Activated naive CD4-positive, alpha-beta T cell treated with anti-CD3 and anti-CD28 coated beads, Interleukin-2, amount 50 U/mL, for 16 hours (primary cell): ENCODE data around the gene CDH24.

Experiments used
- DNase-seq: peaks from one replicate; pipeline ENCODE4 v3.0.0-alpha.2; 2020

CDH24 gene

GRCh38 chr14:23043145-23043544 lies 14.2 kb downstream of the CDH24 start:
- DNase-seq, result no peak

GRCh38 chr14:23042162-23042965 lies 15.0 kb downstream of the CDH24 start, which contains the start of gene PSMB11:
PSMB11 (plus strand) TSS chr14:23042212; CDS start chr14:23042226, 14 bp downstream.
- DNase-seq, result no peak

GRCh38 chr14:23041729-23042128 lies 15.6 kb downstream of the CDH24 start:
- no peak for DNase-seq

GRCh38 chr14:23040100-23040499 lies 17.2 kb downstream of the CDH24 start:
- DNase-seq, result no peak

- DNase-seq, result no peak
These were observed 21.8 kb downstream of the CDH24 start for GRCh38 chr14:23035303-23036144.

- DNase-seq, result peak; percentile 90
These were observed 22.6 kb downstream of the CDH24 start, which contains the start of gene PSMB5 for GRCh38 chr14:23034498-23035302. PSMB5 (minus strand) TSS chr14:23034900; CDS start chr14:23034881, 19 bp downstream.

GRCh38 chr14:23033801-23034497 lies 23.4 kb downstream of the CDH24 start:
- DNase-seq, result peak; percentile 42

GRCh38 chr14:23033251-23033727 lies 24.0 kb downstream of the CDH24 start:
- no peak for DNase-seq

GRCh38 chr14:23030936-23031335 lies 26.4 kb downstream of the CDH24 start:
- DNase-seq, result no peak

GRCh38 chr14:23028799-23029198 lies 28.5 kb downstream of the CDH24 start:
- no peak for DNase-seq

GRCh38 chr14:23025151-23025814 lies 32.0 kb downstream of the CDH24 start:
- no peak for DNase-seq

- no peak for DNase-seq
These were observed 32.7 kb downstream of the CDH24 start for GRCh38 chr14:23024612-23025075.

GRCh38 chr14:23023795-23024152 lies 33.5 kb downstream of the CDH24 start:
- no peak for DNase-seq

GRCh38 chr14:23023022-23023794 lies 34.1 kb downstream of the CDH24 start:
- no peak for DNase-seq

GRCh38 chr14:23021889-23022442 lies 35.4 kb downstream of the CDH24 start:
- no peak for DNase-seq

- DNase-seq, result no peak
These were observed 35.9 kb downstream of the CDH24 start for GRCh38 chr14:23021434-23021833.

GRCh38 chr14:23020143-23021128 lies 36.9 kb downstream of the CDH24 start:
- no peak for DNase-seq

- DNase-seq, result no peak
These were observed 39.2 kb downstream of the CDH24 start for GRCh38 chr14:23018107-23018506.

- no peak for DNase-seq
These were observed 40.2 kb downstream of the CDH24 start for GRCh38 chr14:23017091-23017490.
